ENCODE data around the gene EFHC1. TPM values are rescaled to one million over a fixed set of nuclear protein-coding genes. Genes with fewer than 3 reads are reported as not detected.

The EFHC1 gene
- total RNA-seq, 1 donor from 2014 or later: 9.6 TPM

DNA sequence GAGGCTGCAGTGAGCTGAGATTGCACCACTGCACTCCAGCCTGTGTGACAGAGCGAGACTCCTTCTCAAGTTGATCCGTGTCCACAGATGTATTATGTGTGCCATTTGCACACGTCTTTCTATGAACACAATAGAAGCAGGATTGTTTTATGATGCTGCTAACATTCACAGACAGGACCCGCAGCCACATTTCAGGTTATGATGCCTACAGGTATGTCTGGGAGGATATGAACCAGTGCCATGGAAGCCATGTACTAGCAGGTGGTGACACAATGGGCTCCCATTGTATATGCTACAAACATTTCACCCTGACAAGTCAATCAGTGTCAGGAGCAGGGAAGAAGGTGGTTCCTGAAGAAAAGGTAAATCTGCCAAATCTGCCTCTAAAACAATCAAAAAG is 152.4 kb downstream of the EFHC1 start:
- DNase-seq (ENCODE audit: low spot score): no peak
- Mint-ChIP-seq H3K9me3 (ENCODE audit: low read depth) (no peaks in the 10 kb centered on the region), H3K36me3 (ENCODE audit: low read depth) (peaks cover 4% of the 10 kb centered on the region), H3K4me1 (ENCODE audit: low read depth) (peaks cover 77% of the 10 kb centered on the region), H3K4me3 (ENCODE audit: unreplicated experiment) (peak overlapping the region; percentile 98), H3K27ac (ENCODE audit: unreplicated experiment) (peak overlapping the region; percentile 96), H3K27me3 (ENCODE audit: low read depth) (no peaks in the 10 kb centered on the region)
- TF ChIP-seq, protein P1, sequence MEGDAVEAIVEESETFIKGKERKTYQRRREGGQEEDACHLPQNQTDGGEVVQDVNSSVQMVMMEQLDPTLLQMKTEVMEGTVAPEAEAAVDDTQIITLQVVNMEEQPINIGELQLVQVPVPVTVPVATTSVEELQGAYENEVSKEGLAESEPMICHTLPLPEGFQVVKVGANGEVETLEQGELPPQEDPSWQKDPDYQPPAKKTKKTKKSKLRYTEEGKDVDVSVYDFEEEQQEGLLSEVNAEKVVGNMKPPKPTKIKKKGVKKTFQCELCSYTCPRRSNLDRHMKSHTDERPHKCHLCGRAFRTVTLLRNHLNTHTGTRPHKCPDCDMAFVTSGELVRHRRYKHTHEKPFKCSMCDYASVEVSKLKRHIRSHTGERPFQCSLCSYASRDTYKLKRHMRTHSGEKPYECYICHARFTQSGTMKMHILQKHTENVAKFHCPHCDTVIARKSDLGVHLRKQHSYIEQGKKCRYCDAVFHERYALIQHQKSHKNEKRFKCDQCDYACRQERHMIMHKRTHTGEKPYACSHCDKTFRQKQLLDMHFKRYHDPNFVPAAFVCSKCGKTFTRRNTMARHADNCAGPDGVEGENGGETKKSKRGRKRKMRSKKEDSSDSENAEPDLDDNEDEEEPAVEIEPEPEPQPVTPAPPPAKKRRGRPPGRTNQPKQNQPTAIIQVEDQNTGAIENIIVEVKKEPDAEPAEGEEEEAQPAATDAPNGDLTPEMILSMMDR (IDR thresholded peaks at IDR 0.05): no peak

- peak overlapping the region; percentile 96 for H3K27ac Mint-ChIP-seq (ENCODE audit: unreplicated experiment)
- no peaks in the 10 kb centered on the region for H3K9me3 Mint-ChIP-seq (ENCODE audit: low read depth)
- TF ChIP-seq, protein P1 (IDR thresholded peaks at IDR 0.05): peak; percentile 62
- no peaks in the 10 kb centered on the region for H3K27me3 Mint-ChIP-seq (ENCODE audit: low read depth)
- peaks cover 4% of the 10 kb centered on the region for H3K36me3 Mint-ChIP-seq (ENCODE audit: low read depth)
- H3K4me3 Mint-ChIP-seq (ENCODE audit: unreplicated experiment): peak overlapping the region; percentile 98
- no peak for DNase-seq (ENCODE audit: low spot score)
- peaks cover 76% of the 10 kb centered on the region for H3K4me1 Mint-ChIP-seq (ENCODE audit: low read depth)
Measured at GRCh38 chr6:52573295-52573694, 153.2 kb downstream of the EFHC1 start.

Other genes with a start within 250 kb of the EFHC1 start
- not detected in 3 replicates for gene IL17A, start 234.0 kb upstream of the EFHC1 start, total RNA-seq
- not detected in 3 replicates for gene IL17F, start 175.8 kb upstream of the EFHC1 start, total RNA-seq
- gene MCM3, start 135.6 kb upstream of the EFHC1 start, total RNA-seq: 23.0 to 55.0 TPM (median 24.9 TPM) in 3 replicates
- gene PAQR8, start 58.2 kb upstream of the EFHC1 start, total RNA-seq: 3.6 to 4.4 TPM (median 3.6 TPM) in 3 replicates
- gene TRAM2, start 156.7 kb downstream of the EFHC1 start, total RNA-seq: 159 to 178 TPM (median 159 TPM) in 3 replicates